Suprapubic skin (tissue), 4 donors: ENCODE measurements around the gene RASL12. TPM values are rescaled to one million over a fixed set of nuclear protein-coding genes. Genes with fewer than 3 reads are reported as not detected.

Source experiments
- DNase-seq, 2 donors: peaks; one replicate each; pipeline ENCODE4 v3.0.0-alpha.2; 2019; ENCODE audit warnings: low spot score in 2 of 2
- H3K27ac ChIP-seq: fragments of 200-600 bp; sonication (generic); one replicate; pipeline ENCODE4 v1.5.1; 2019
- H3K27me3 ChIP-seq: fragments of 200-600 bp; sonication (generic); one replicate; pipeline ENCODE4 v1.5.1; 2019
- H3K36me3 ChIP-seq: fragments of 200-600 bp; sonication (generic); one replicate; pipeline ENCODE4 v1.5.1; 2019
- H3K4me1 ChIP-seq: fragments of 200-600 bp; sonication (generic); one replicate; pipeline ENCODE4 v1.5.1; 2019
- H3K4me3 ChIP-seq: fragments of 200-600 bp; sonication (generic); one replicate; pipeline ENCODE4 v1.5.1; 2019; ENCODE audit warnings: mild to moderate bottlenecking
- H3K9me3 ChIP-seq: fragments of 200-600 bp; sonication (generic); one replicate; pipeline ENCODE4 v1.5.1; 2019
- CTCF ChIP-seq, 2 donors: fragments of 200-600 bp in 1 of 2; fragments of 450-650 bp in 1 of 2; sonication (generic) in 1 of 2; IDR thresholded peaks; one replicate each; pipeline ENCODE4 v1.5.1; 2016 to 2019; ENCODE audit warnings: antibody characterized with exemption in 2 of 2, mild to moderate bottlenecking in 1 of 2, moderate library complexity in 1 of 2
- EP300 ChIP-seq: sonication (generic); formaldehyde crosslinking; IDR thresholded peaks from one replicate; pipeline ENCODE4 v1.6.1; 2017; ENCODE audit warnings: antibody characterized with exemption
- POLR2A ChIP-seq, 2 donors: fragments of 450-650 bp; IDR thresholded peaks; one replicate each; pipeline ENCODE4 v1.6.1; 2017; ENCODE audit warnings: antibody characterized with exemption in 2 of 2, mild to moderate bottlenecking in 2 of 2, moderate library complexity in 2 of 2
- POLR2AphosphoS5 ChIP-seq, 3 donors: sonication (generic); formaldehyde crosslinking; IDR thresholded peaks; one replicate each; pipeline ENCODE4 v1.6.1; 2017; ENCODE audit warnings: antibody characterized with exemption in 3 of 3
- WGBS: methylation state at CpG from one replicate; pipeline ENCODE4 v1.1.5; 2018; 5-methylcytosine and 5-hydroxymethylcytosine counted together
- total RNA-seq, 4 donors: library from RNA; depleted of rRNA; stranded (reverse); fragments of >200 nt; gene quantifications; one replicate each; pipeline ENCODE4 v1.1.0, GENCODE V29; 2016

RASL12 gene
- total RNA-seq, 4 donors from 2014 or later, result 4.8 to 9.7 (median 6.7) TPM

GRCh38 chr15:65071381-65071811 is 3.6 kb upstream of the RASL12 start:
- H3K36me3 ChIP-seq, result no peaks in the 10 kb centered on the region
- TF ChIP-seq EP300 (no peak), CTCF (IDR thresholded peaks at IDR 0.05) (no peak), POLR2AphosphoS5 (IDR thresholded peaks at IDR 0.05) (no peak), POLR2A (IDR thresholded peaks at IDR 0.05) (no peak)
- H3K27ac ChIP-seq, result peak overlapping the region; percentile 7
- DNase-seq, result no peak
- peaks cover 31% of the 10 kb centered on the region for H3K4me1 ChIP-seq
- WGBS, result 58% methylated on average over 2 of the region's 5 CpGs
- no peaks in the 10 kb centered on the region for H3K9me3 ChIP-seq
- H3K4me3 ChIP-seq, result no peak overlapping the region
- peaks cover 19% of the 10 kb centered on the region for H3K27me3 ChIP-seq

GRCh38 chr15:65069779-65070546 is 2.2 kb upstream of the RASL12 start:
- H3K27ac ChIP-seq, result no peak overlapping the region
- 77% methylated on average over 5 of the region's 5 CpGs for WGBS
- DNase-seq, result no peak

GRCh38 chr15:65069179-65069578 is 1.4 kb upstream of the RASL12 start:
- Histone ChIP-seq H3K9me3 (no peaks in the 10 kb centered on the region), H3K27ac (peak overlapping the region; percentile 88), H3K4me1 (peaks cover 31% of the 10 kb centered on the region), H3K4me3 (no peak overlapping the region), H3K36me3 (no peaks in the 10 kb centered on the region), H3K27me3 (peaks cover 22% of the 10 kb centered on the region)
- WGBS, result no CpG with 5 or more reads among the region's 1 CpG
- DNase-seq, result no peak
- TF ChIP-seq POLR2A (IDR thresholded peaks at IDR 0.05), result no peak
- no peak for TF ChIP-seq POLR2AphosphoS5 (IDR thresholded peaks at IDR 0.05)
- no peak for TF ChIP-seq CTCF (IDR thresholded peaks at IDR 0.05)
- no peak for TF ChIP-seq EP300

More at GRCh38 chr15:65069779-65070546, 2.2 kb upstream of the RASL12 start:
- H3K9me3 ChIP-seq, result no peaks in the 10 kb centered on the region
- H3K4me3 ChIP-seq, result no peak overlapping the region
- H3K27me3 ChIP-seq, result peaks cover 22% of the 10 kb centered on the region
- H3K36me3 ChIP-seq, result no peaks in the 10 kb centered on the region
- peaks cover 31% of the 10 kb centered on the region for H3K4me1 ChIP-seq
- no peak for TF ChIP-seq CTCF (IDR thresholded peaks at IDR 0.05)
- TF ChIP-seq POLR2A (IDR thresholded peaks at IDR 0.05), result no peak
- TF ChIP-seq POLR2AphosphoS5 (IDR thresholded peaks at IDR 0.05), result no peak
- TF ChIP-seq EP300, result no peak

DNA sequence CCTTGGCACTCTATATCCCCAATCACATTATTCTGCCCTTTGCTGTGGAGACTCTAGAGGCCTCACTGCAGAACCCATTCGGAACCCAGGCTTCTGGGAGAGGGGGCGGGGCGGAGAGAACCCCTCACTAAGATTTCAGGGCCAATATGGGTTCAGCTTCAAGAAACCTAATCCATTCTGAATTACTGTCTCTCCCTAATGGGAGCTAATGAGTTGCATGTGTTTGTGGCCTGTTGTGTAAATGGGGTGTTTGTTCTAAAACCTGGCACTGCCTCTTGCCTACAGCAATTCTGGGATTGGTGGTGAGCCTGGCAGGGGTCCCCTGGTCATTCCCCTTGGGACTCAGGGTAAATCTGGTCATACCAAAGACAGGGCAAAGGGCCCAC is 605 bp upstream of the RASL12 start:
- H3K27ac ChIP-seq, result peak overlapping the region; percentile 88
- DNase-seq, result no peak
- peak overlapping the region; percentile 54 for H3K4me3 ChIP-seq
- no peaks in the 10 kb centered on the region for H3K9me3 ChIP-seq
- H3K27me3 ChIP-seq, result peaks cover 22% of the 10 kb centered on the region
- no peaks in the 10 kb centered on the region for H3K36me3 ChIP-seq
- TF ChIP-seq EP300 (no peak), CTCF (IDR thresholded peaks at IDR 0.05) (no peak), POLR2AphosphoS5 (IDR thresholded peaks at IDR 0.05) (no peak), POLR2A (IDR thresholded peaks at IDR 0.05) (no peak)
- peaks cover 31% of the 10 kb centered on the region for H3K4me1 ChIP-seq
- 62% methylated on average over 3 of the region's 3 CpGs for WGBS

GRCh38 chr15:65067317-65067644 is 510 bp downstream of the RASL12 start:
- Histone ChIP-seq H3K9me3 (no peaks in the 10 kb centered on the region), H3K27ac (peak overlapping the region; percentile 88), H3K4me1 (peaks cover 31% of the 10 kb centered on the region), H3K36me3 (no peaks in the 10 kb centered on the region), H3K4me3 (peak overlapping the region; percentile 54), H3K27me3 (peaks cover 22% of the 10 kb centered on the region)
- WGBS, result 25% methylated on average over 8 of the region's 8 CpGs
- no peak for DNase-seq
- TF ChIP-seq POLR2AphosphoS5 (IDR thresholded peaks at IDR 0.05) (no peak), CTCF (IDR thresholded peaks at IDR 0.05) (no peak), POLR2A (IDR thresholded peaks at IDR 0.05) (no peak), EP300 (no peak)
